Adipose tissue (tissue), 3 donors: ENCODE measurements around the gene CRABP2. TPM values are rescaled to one million over a fixed set of nuclear protein-coding genes. Genes with fewer than 3 reads are reported as not detected.

ENCODE experiments used
- H3K27ac ChIP-seq: one replicate; pipeline ENCODE4 v1.5.1; 2013; ENCODE audit warnings: low read depth, low read length
- WGBS, 3 donors: extraction: QIAGEN DNeasy Blood & Tissue Kit; methylation state at CpG; one replicate each; pipeline ENCODE4 v1.1.7; 2013; 5-methylcytosine and 5-hydroxymethylcytosine counted together
- polyA plus RNA-seq, 3 donors: library from polyadenylated mRNA; stranded (reverse); fragments of 200-250 nt; gene quantifications; one replicate each; pipeline ENCODE4 v1.2.3, GENCODE V29; 2013
- donor health status: healthy with polysubstance abuse.
- donor health status: Bipolar disorder and iron deficiency.
- donor health status: healthy.

The CRABP2 gene
- polyA plus RNA-seq, 3 donors = 0.45 to 31.3 (median 3.2) TPM

GRCh38 chr1:156696755-156697154 lies 8.6 kb downstream of the CRABP2 start:
- 89 to 96% (median 92%) methylated on average over 8 of the region's 8 CpGs for WGBS, 3 donors
- no peak overlapping the region for H3K27ac ChIP-seq

- H3K27ac ChIP-seq = no peak overlapping the region
- 88 to 96% (median 92%) methylated on average over 5 of the region's 5 CpGs for WGBS, 3 donors
Observed at GRCh38 chr1:156694690-156694962, 10.8 kb downstream of the CRABP2 start.

GRCh38 chr1:156693848-156694689 lies 11.3 kb downstream of the CRABP2 start:
- 75 to 82% (median 79%) methylated on average over 12 of the region's 12 CpGs for WGBS, 3 donors
- no peak overlapping the region for H3K27ac ChIP-seq

GRCh38 chr1:156692925-156693847 lies 12.2 kb downstream of the CRABP2 start:
- WGBS, 3 donors = 42 to 54% (median 46%) methylated on average over 16 of the region's 16 CpGs
- no peak overlapping the region for H3K27ac ChIP-seq

- WGBS, 3 donors = 7 to 24% (median 16%) methylated on average over 13 of the region's 13 CpGs
- H3K27ac ChIP-seq = no peak overlapping the region
Observed at GRCh38 chr1:156692441-156692924, 12.9 kb downstream of the CRABP2 start.

- WGBS, 3 donors = 18 to 53% (median 19%) methylated on average over 20 of the region's 20 CpGs
- no peak overlapping the region for H3K27ac ChIP-seq
Observed at GRCh38 chr1:156691665-156692440, 13.5 kb downstream of the CRABP2 start.

- WGBS, 3 donors = 66 to 76% (median 69%) methylated on average over 9 to 10 of the region's 10 CpGs
- H3K27ac ChIP-seq = no peak overlapping the region
Observed at GRCh38 chr1:156691191-156691590, 14.2 kb downstream of the CRABP2 start.

- WGBS, 3 donors = 58 to 67% (median 62%) methylated on average over 8 of the region's 8 CpGs
Observed at GRCh38 chr1:156690675-156691036, 14.7 kb downstream of the CRABP2 start.

GRCh38 chr1:156689953-156690674 lies 15.3 kb downstream of the CRABP2 start:
- no peak overlapping the region for H3K27ac ChIP-seq
- WGBS, 3 donors = 19 to 26% (median 26%) methylated on average over 10 of the region's 10 CpGs

More at GRCh38 chr1:156690675-156691036, 14.7 kb downstream of the CRABP2 start:
- H3K27ac ChIP-seq = no peak overlapping the region

- no peak overlapping the region for H3K27ac ChIP-seq
- WGBS, 3 donors = 1 to 2% (median 1%) methylated on average over 23 of the region's 23 CpGs
Observed at GRCh38 chr1:156689035-156689952, 16.1 kb downstream of the CRABP2 start.

GRCh38 chr1:156684227-156684782 lies 21.1 kb downstream of the CRABP2 start:
- no peak overlapping the region for H3K27ac ChIP-seq
- WGBS, 3 donors = 68 to 77% (median 70%) methylated on average over 5 of the region's 5 CpGs

- WGBS, 3 donors = 65 to 72% (median 70%) methylated on average over 5 of the region's 5 CpGs
- no peak overlapping the region for H3K27ac ChIP-seq
Observed at GRCh38 chr1:156682166-156682890, 23.1 kb downstream of the CRABP2 start.

- no peak overlapping the region for H3K27ac ChIP-seq
- 77 to 84% (median 80%) methylated on average over 8 of the region's 8 CpGs for WGBS, 3 donors
Observed at GRCh38 chr1:156681196-156681960, 24.0 kb downstream of the CRABP2 start.

GRCh38 chr1:156680056-156680455 lies 25.3 kb downstream of the CRABP2 start:
- 36 to 83% (median 64%) methylated on average over 2 of the region's 2 CpGs for WGBS, 3 donors

More at GRCh38 chr1:156680056-156680455, 25.3 kb downstream of the CRABP2 start:
- no peak overlapping the region for H3K27ac ChIP-seq
